Measurements from ENCODE around the gene ACOX1.

ACOX1 gene

GRCh38 chr17:75959051-75959838, 19.7 kb downstream of the ACOX1 start:
- no peak for DNase-seq (ENCODE audit: low spot score)
- POLR2A ChIA-PET (ENCODE audit: low non-redundant PET): no interaction called here
- CTCF ChIA-PET: interaction anchor here (0.6 kb wide), 1 partner anchor 469 kb away, joined by 3 read pairs; no protein-coding TSS in a partner anchor
- H3K27ac ChIP-seq: no peak overlapping the region
- no peak for TF ChIP-seq CTCF (conservative IDR thresholded peaks at IDR 0.05; ENCODE audit: low read depth)

GRCh38 chr17:75950855-75951554, 28.0 kb downstream of the ACOX1 start:
- no peak overlapping the region for H3K27ac ChIP-seq
- no peak for TF ChIP-seq CTCF (conservative IDR thresholded peaks at IDR 0.05; ENCODE audit: low read depth)
- CTCF ChIA-PET: no interaction called here
- DNase-seq (ENCODE audit: low spot score): no peak
- POLR2A ChIA-PET (ENCODE audit: low non-redundant PET): interaction anchor here (0.6 kb wide), 1 partner anchor 123 kb away, joined by 4 read pairs; the partner anchor contains the start of gene GALR2

DNA sequence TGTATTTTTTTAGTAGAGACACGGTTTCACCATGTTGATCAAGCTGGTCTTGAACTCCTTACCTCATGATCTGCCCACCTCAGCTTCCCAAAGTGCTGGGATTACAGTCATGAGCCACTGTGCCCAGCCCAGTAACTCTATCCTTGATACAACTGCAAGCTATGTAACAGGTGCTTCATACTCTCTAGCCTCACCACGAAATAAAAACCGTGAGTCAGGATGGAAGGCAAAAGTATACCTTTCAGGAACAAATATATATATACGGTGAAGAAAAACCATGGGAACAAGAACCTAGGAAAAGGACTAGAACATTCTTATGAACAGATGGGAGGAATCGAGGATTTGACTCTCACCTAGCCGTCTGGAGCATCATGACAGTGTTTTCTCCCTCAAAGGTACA, 28.5 kb downstream of the ACOX1 start:
- no peak overlapping the region for H3K27ac ChIP-seq
- DNase-seq (ENCODE audit: low spot score): no peak
- TF ChIP-seq CTCF (conservative IDR thresholded peaks at IDR 0.05; ENCODE audit: low read depth): no peak
- ChIA-PET CTCF (no interaction called here), POLR2A (ENCODE audit: low non-redundant PET) (no interaction called here)

DNA sequence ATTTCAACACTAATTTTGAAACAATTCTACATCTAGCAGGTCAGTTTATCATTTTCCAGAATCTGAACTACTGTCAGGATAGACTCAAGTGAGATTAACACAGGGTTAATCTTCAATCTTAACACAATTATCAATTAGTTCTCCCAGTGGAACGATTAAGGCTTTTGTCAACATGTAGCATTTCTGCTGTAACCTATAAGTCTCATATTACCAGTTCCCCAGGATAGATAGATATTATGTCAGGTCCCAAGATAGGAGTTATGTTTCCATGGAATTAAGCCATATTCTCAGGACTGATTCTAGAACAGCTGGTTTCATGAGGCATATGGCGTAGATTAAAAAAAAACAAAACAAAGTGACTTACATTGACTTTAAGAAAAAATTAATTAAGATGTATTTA, 33.8 kb downstream of the ACOX1 start:
- DNase-seq (ENCODE audit: low spot score): no peak
- CTCF ChIA-PET: interaction anchor here (0.7 kb wide), 1 partner anchor 470 kb away, joined by 3 read pairs; no protein-coding TSS in a partner anchor
- TF ChIP-seq CTCF (conservative IDR thresholded peaks at IDR 0.05; ENCODE audit: low read depth): no peak
- no peak overlapping the region for H3K27ac ChIP-seq
- POLR2A ChIA-PET (ENCODE audit: low non-redundant PET): no interaction called here

DNA sequence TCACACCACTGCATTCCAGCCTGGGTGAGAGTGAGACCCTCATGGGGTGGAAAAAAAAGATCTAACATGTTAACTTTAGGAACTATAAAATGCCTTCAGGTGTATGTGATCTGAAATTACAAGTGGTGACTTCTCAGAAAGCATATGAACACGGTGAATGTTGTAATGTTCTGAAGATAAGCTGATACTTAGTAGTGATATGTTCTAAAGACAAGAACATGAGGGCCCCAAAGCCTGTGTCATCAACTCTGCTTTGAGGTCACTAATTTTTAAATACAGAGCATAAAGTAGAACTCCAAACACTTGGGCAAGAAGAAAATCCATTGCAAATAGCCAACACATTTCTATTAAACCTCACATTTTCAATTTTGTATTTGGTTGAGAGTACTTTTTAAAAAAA, 35.5 kb downstream of the ACOX1 start:
- no peak for TF ChIP-seq CTCF (conservative IDR thresholded peaks at IDR 0.05; ENCODE audit: low read depth)
- POLR2A ChIA-PET (ENCODE audit: low non-redundant PET): no interaction called here
- H3K27ac ChIP-seq: no peak overlapping the region
- CTCF ChIA-PET: interaction anchor here (0.5 kb wide), 1 partner anchor 15 kb away, joined by 3 read pairs; no protein-coding TSS in a partner anchor
- no peak for DNase-seq (ENCODE audit: low spot score)

- ChIA-PET POLR2A (ENCODE audit: low non-redundant PET) (no interaction called here), CTCF (no interaction called here)
- DNase-seq (ENCODE audit: low spot score): no peak
- no peak for TF ChIP-seq CTCF (conservative IDR thresholded peaks at IDR 0.05; ENCODE audit: low read depth)
- no peak overlapping the region for H3K27ac ChIP-seq
Observed at GRCh38 chr17:75942473-75942872, 36.5 kb downstream of the ACOX1 start.

All from RWPE1 (cell line).